H9 (cell line): ENCODE results near the gene PIP4K2A. TPM values are rescaled to one million over a fixed set of nuclear protein-coding genes. Genes with fewer than 3 reads are reported as not detected.

Experiments
- DNase-seq: peaks from one replicate; pipeline ENCODE4 v3.0.0-alpha.2; 2017
- H2AFZ ChIP-seq: one replicate; pipeline ENCODE4 v1.6.1; 2013; ENCODE audit warnings: mild to moderate bottlenecking, low read length, control low read depth, moderate library complexity
- H2AK5ac ChIP-seq: 2 replicates; pipeline ENCODE4 v1.6.1; 2013; ENCODE audit warnings: low read length, control low read depth, mixed read lengths; ENCODE audit not compliant: insufficient read length
- H2BK120ac ChIP-seq: one replicate; pipeline ENCODE4 v1.6.1; 2013; ENCODE audit warnings: low read depth, mild to moderate bottlenecking, low read length, control low read depth, inconsistent platforms; ENCODE audit not compliant: poor library complexity, severe bottlenecking
- H2BK12ac ChIP-seq: 2 replicates; pipeline ENCODE4 v1.6.1; 2013; ENCODE audit warnings: low read length, control low read depth, mixed read lengths, low read depth; ENCODE audit not compliant: insufficient read length
- H2BK15ac ChIP-seq: 2 replicates; pipeline ENCODE4 v1.6.1; 2013; ENCODE audit warnings: low read depth, low read length, control low read depth
- H2BK20ac ChIP-seq: one replicate; pipeline ENCODE4 v1.6.1; 2013; ENCODE audit warnings: low read depth, mild to moderate bottlenecking, low read length, control low read depth, inconsistent platforms; ENCODE audit not compliant: poor library complexity, severe bottlenecking
- H2BK5ac ChIP-seq: 2 replicates; pipeline ENCODE4 v1.6.1; 2013; ENCODE audit warnings: low read length, control low read depth, mixed read lengths; ENCODE audit not compliant: insufficient read length
- H3K14ac ChIP-seq: 2 replicates; pipeline ENCODE4 v1.6.1; 2013; ENCODE audit warnings: low read length, control low read depth; ENCODE audit not compliant: insufficient read depth
- H3K18ac ChIP-seq: 2 replicates; pipeline ENCODE4 v1.6.1; 2013; ENCODE audit warnings: low read depth, mild to moderate bottlenecking, mixed read lengths, low read length, control low read depth; ENCODE audit not compliant: insufficient read length
- H3K23ac ChIP-seq: 2 replicates; pipeline ENCODE4 v1.6.1; 2013; ENCODE audit warnings: low read length, control low read depth, mixed read lengths, low read depth; ENCODE audit not compliant: insufficient read length
- H3K23me2 ChIP-seq: 2 replicates; pipeline ENCODE4 v1.6.1; 2013; ENCODE audit warnings: low read depth, mild to moderate bottlenecking, mixed read lengths, low read length, control low read depth; ENCODE audit not compliant: insufficient read length, poor library complexity, severe bottlenecking
- H3K27ac ChIP-seq: 2 replicates; pipeline ENCODE4 v1.5.1; 2013; ENCODE audit warnings: low read length, control low read depth, mixed read lengths, low read depth; ENCODE audit not compliant: insufficient read length
- H3K27me3 ChIP-seq: 2 replicates; pipeline ENCODE4 v1.6.1; 2013; ENCODE audit warnings: low read length, control low read depth, inconsistent platforms; ENCODE audit not compliant: insufficient read depth
- H3K4ac ChIP-seq: 2 replicates; pipeline ENCODE4 v1.6.1; 2013; ENCODE audit warnings: low read depth, mild to moderate bottlenecking, control low read depth, inconsistent platforms, low read length, moderate library complexity
- H3K4me1 ChIP-seq: 2 replicates; pipeline ENCODE4 v1.6.1; 2013; ENCODE audit warnings: low read length, control low read depth, inconsistent platforms; ENCODE audit not compliant: insufficient read depth
- H3K4me2 ChIP-seq: 2 replicates; pipeline ENCODE4 v1.6.1; 2013; ENCODE audit warnings: low read length, control low read depth, mixed read lengths; ENCODE audit not compliant: insufficient read length, insufficient read depth
- H3K56ac ChIP-seq: 2 replicates; pipeline ENCODE4 v1.6.1; 2013; ENCODE audit warnings: low read depth, mild to moderate bottlenecking, mixed read lengths, low read length, control low read depth; ENCODE audit not compliant: insufficient read length
- H3K79me1 ChIP-seq: 2 replicates; pipeline ENCODE4 v1.6.1; 2013; ENCODE audit warnings: low read depth, mild to moderate bottlenecking, moderate library complexity, low read length, control low read depth, inconsistent platforms; ENCODE audit not compliant: insufficient read depth, poor library complexity, severe bottlenecking
- H3K79me2 ChIP-seq: 2 replicates; pipeline ENCODE4 v1.6.1; 2013; ENCODE audit warnings: low read length, control low read depth, inconsistent platforms; ENCODE audit not compliant: insufficient read depth
- H3K9ac ChIP-seq: 2 replicates; pipeline ENCODE4 v1.6.1; 2013; ENCODE audit warnings: low read length, control low read depth, mixed read lengths; ENCODE audit not compliant: insufficient read length; ENCODE audit errors: extremely low read depth
- H3K9me3 ChIP-seq: one replicate; pipeline ENCODE4 v1.6.1; 2013; ENCODE audit warnings: low read depth, low read length, inconsistent platforms; ENCODE audit not compliant: control insufficient read depth
- H3T11ph ChIP-seq: one replicate; pipeline ENCODE4 v1.6.1; 2013; ENCODE audit warnings: mild to moderate bottlenecking, low read length, control low read depth, inconsistent platforms
- H4K20me1 ChIP-seq: one replicate; pipeline ENCODE4 v1.6.1; 2013; ENCODE audit not compliant: control insufficient read depth, insufficient read length, insufficient read depth
- H4K5ac ChIP-seq: 2 replicates; pipeline ENCODE4 v1.6.1; 2013; ENCODE audit warnings: low read depth, mild to moderate bottlenecking, mixed read lengths, low read length, control low read depth; ENCODE audit not compliant: insufficient read length
- H4K8ac ChIP-seq: replicated peaks from 2 replicates; pipeline ENCODE4 v1.6.1; 2013; ENCODE audit warnings: low read length, control low read depth, mixed read lengths, low read depth; ENCODE audit not compliant: insufficient read length
- H4K91ac ChIP-seq: 2 replicates; pipeline ENCODE4 v1.6.1; 2013; ENCODE audit warnings: low read depth, mild to moderate bottlenecking, moderate library complexity, mixed read lengths, low read length, control low read depth; ENCODE audit not compliant: insufficient read length
- H3K27ac Mint-ChIP-seq, 3 experiments: 2 replicates in 2 of 3; 3 replicates in 1 of 3; pipeline ENCODE4 v1.8.0; 2020 to 2021; ENCODE audit warnings: mixed read lengths in 3 of 3, mild to moderate bottlenecking in 1 of 3, moderate library complexity in 1 of 3
- H3K27me3 Mint-ChIP-seq: 2 replicates; pipeline ENCODE4 v1.8.0; 2021; ENCODE audit warnings: low read depth, mild to moderate bottlenecking, moderate library complexity, mixed read lengths
- H3K36me3 Mint-ChIP-seq, 3 experiments: 2 replicates in 2 of 3; 3 replicates in 1 of 3; pipeline ENCODE4 v1.8.0; 2020 to 2021; ENCODE audit warnings: low read depth in 3 of 3, mixed read lengths in 3 of 3; ENCODE audit not compliant: insufficient read depth in 1 of 3
- H3K4me1 Mint-ChIP-seq, 2 experiments: 2 replicates each; pipeline ENCODE4 v1.8.0; 2020; ENCODE audit warnings: mixed read lengths in 2 of 2
- H3K4me3 Mint-ChIP-seq, 2 experiments: 2 replicates in 1 of 2; 3 replicates in 1 of 2; pipeline ENCODE4 v1.8.0; 2020 to 2021; ENCODE audit warnings: mild to moderate bottlenecking in 2 of 2, mixed read lengths in 2 of 2, moderate library complexity in 1 of 2
- H3K9me3 Mint-ChIP-seq, 2 experiments: 2 replicates in 1 of 2; 3 replicates in 1 of 2; pipeline ENCODE4 v1.8.0; 2020; ENCODE audit warnings: mild to moderate bottlenecking in 2 of 2, mixed read lengths in 2 of 2, moderate library complexity in 1 of 2
- CTCF ChIP-seq: fragments of 200-600 bp; sonication (generic); conservative IDR thresholded peaks from 3 replicates; pipeline ENCODE4 v1.8.0; 2021; ENCODE audit warnings: antibody characterized with exemption, mild to moderate bottlenecking
- WGBS: extraction: QIAGEN DNeasy Blood & Tissue Kit; methylation state at CpG from one replicate; pipeline ENCODE4 v1.1.7; 2013; ENCODE audit warnings: missing lambda C conversion rate, low lambda C conversion rate, mixed read lengths; ENCODE audit not compliant: insufficient read length; ENCODE audit errors: extremely low coverage; 5-methylcytosine and 5-hydroxymethylcytosine counted together
- total RNA-seq: library from RNA; stranded (reverse); gene quantifications from 2 replicates; pipeline ENCODE4 v1.2.1, GENCODE V29; 2021

The PIP4K2A gene
- total RNA-seq, 1 experiment from 2014 or later = 33.6 TPM

DNA sequence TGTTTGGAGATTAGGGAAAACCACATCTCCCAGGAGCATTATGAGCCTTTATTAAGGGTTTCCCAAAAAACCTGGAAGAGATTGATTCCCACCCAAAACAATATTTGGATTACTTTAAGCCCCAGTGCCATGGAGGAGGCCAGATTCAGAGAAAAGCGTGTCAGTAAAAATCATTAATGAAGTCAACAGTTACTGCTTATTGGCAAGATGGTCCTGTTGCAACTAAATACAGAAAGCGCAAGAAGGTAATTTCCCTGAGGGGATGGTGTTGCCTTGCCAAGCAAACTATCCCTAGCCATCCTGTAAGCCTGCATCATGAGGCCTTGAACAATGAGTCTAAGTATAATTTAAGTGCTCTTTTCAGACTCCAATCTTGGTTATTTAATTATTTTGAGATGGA lies 212.5 kb downstream of the PIP4K2A start:
- Histone ChIP-seq H4K5ac (no peak overlapping the region), H4K91ac (no peak overlapping the region), H3K4ac (no peak overlapping the region), H2AFZ (no peak overlapping the region), H3K23ac (no peak overlapping the region), H3K79me1 (no peaks in the 10 kb centered on the region), H2BK12ac (no peak overlapping the region), H2BK20ac (no peak overlapping the region), H4K20me1 (peaks cover 4% of the 10 kb centered on the region), H3K27me3 (no peaks in the 10 kb centered on the region), H2BK5ac (no peak overlapping the region), H3K23me2 (no peaks in the 10 kb centered on the region), H3K9ac (no peak overlapping the region), H2BK120ac (no peak overlapping the region), H3K4me2 (no peak overlapping the region), H3K18ac (no peak overlapping the region), H3K14ac (no peak overlapping the region), H3K4me1 (no peaks in the 10 kb centered on the region; the same call in 1 of the 2 replicates), H2BK15ac (no peak overlapping the region), H2AK5ac (no peak overlapping the region), H3K27ac (no peak overlapping the region), H3K9me3 (no peaks in the 10 kb centered on the region), H3K56ac (no peak overlapping the region), H4K8ac (no peak overlapping the region), H3T11ph (no peak overlapping the region), H3K79me2 (no peaks in the 10 kb centered on the region)
- Mint-ChIP-seq H3K27me3 (peaks cover 17% of the 10 kb centered on the region), H3K27ac (no peak overlapping the region), H3K4me1 (no peaks in the 10 kb centered on the region), H3K4me3 (no peak overlapping the region), H3K36me3 (no peaks in the 10 kb centered on the region), H3K9me3 (no peaks in the 10 kb centered on the region)
- DNase-seq = no peak
- no CpG with 5 or more reads among the region's 2 CpGs for WGBS
- TF ChIP-seq CTCF = no peak
